ENCODE measurements around the gene BCDIN3D. TPM values are rescaled to one million over a fixed set of nuclear protein-coding genes. Genes with fewer than 3 reads are reported as not detected.

The BCDIN3D gene
- total RNA-seq, 1 experiment from 2014 or later: 4.5 TPM

DNA sequence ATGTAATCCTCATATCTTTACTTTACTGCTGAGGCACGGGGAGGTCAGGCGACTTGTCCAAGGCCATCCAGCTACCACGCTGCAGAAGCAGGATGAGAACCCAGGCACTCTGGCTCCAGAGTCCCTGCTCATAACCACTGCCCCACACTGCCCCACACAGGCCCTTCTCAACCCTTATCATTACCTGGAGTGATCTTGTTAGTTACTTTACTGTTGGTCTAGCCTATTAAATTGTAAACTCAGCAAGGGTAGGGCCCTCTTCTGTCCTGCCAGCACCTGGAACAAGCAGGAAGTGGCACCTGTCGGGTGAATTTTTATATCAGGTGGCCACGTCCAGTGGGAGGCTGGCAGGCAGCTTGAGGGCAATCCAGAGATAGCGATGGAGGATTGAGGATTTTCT lies 48.6 kb upstream of the BCDIN3D start:
- H3K4me3 ChIP-seq (ENCODE audit: low read length): no peak overlapping the region
- TF ChIP-seq EZH2phosphoT487 (IDR thresholded peaks at IDR 0.05; ENCODE audit: borderline replicate concordance, low read length): no peak
- no peak for TF ChIP-seq CTCF (conservative IDR thresholded peaks at IDR 0.05; ENCODE audit: low read depth, low read length)
- TF ChIP-seq EZH2 (IDR thresholded peaks at IDR 0.05; ENCODE audit: low read length, unreplicated experiment): no peak
- intact Hi-C loops (cut with micrococcal nuclease): no loop called here
- H3K9me3 ChIP-seq (ENCODE audit: low read length): no peaks in the 10 kb centered on the region
- CTCF ChIA-PET: interaction anchor here (0.6 kb wide), 1 partner anchor 8 kb away, joined by 3 read pairs; no protein-coding TSS in a partner anchor
- no peaks in the 10 kb centered on the region for H4K20me1 ChIP-seq (ENCODE audit: low read length)
- DNase-seq (no peak), ATAC-seq (no peak)
- no peaks in the 10 kb centered on the region for H3F3A ChIP-seq (ENCODE audit: low read length, unreplicated experiment)
- no peak overlapping the region for H2AFZ ChIP-seq (ENCODE audit: low read length)
- no peak overlapping the region for H3K9ac ChIP-seq (ENCODE audit: low read length)
- no peak overlapping the region for H3K4me2 ChIP-seq (ENCODE audit: low read length)
- H3K9me2 ChIP-seq (replicated peaks; ENCODE audit: low read length): no peaks in the 10 kb centered on the region
- H3K4me1 ChIP-seq (ENCODE audit: insufficient read depth, low read length): peaks cover 30% of the 10 kb centered on the region
- H3K36me3 ChIP-seq (ENCODE audit: low read depth, low read length): no peaks in the 10 kb centered on the region
- no peaks in the 10 kb centered on the region for H3K27me3 ChIP-seq (ENCODE audit: low read length)
- no TSS peak for BruUV-seq (replicated peaks)
- POLR2A ChIA-PET (ENCODE audit: unreplicated experiment): no interaction called here
- H3K27ac ChIP-seq (ENCODE audit: low read length): no peak overlapping the region
- no peaks in the 10 kb centered on the region for H3K79me2 ChIP-seq (ENCODE audit: low read length)

DNA sequence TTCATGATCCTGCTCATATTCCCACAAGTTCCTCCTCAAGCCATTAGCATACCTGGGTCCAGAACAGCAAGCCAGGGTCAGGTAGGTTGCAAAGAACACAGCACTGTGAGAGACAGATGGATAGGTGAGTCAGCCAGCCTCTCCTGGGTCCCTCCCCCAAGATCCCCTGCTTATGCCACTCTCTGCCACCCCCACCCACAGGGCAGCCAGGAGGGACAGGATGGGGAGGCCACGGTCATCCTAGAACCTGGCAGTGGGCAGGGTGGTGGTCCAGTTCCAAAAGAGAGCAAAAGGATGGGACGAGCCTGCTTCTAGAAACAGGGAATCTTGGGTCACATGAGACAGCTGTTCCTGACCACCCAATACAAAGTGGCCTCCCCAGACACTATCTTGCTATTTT lies 48.1 kb upstream of the BCDIN3D start:
- ATAC-seq: no peak
- TF ChIP-seq EZH2 (IDR thresholded peaks at IDR 0.05; ENCODE audit: low read length, unreplicated experiment) (no peak), CTCF (conservative IDR thresholded peaks at IDR 0.05; ENCODE audit: low read depth, low read length) (no peak), EZH2phosphoT487 (IDR thresholded peaks at IDR 0.05; ENCODE audit: borderline replicate concordance, low read length) (no peak)
- DNase-seq: no peak
- Histone ChIP-seq H3F3A (ENCODE audit: low read length, unreplicated experiment) (no peaks in the 10 kb centered on the region), H3K4me3 (ENCODE audit: low read length) (no peak overlapping the region), H3K9me3 (ENCODE audit: low read length) (no peaks in the 10 kb centered on the region), H3K4me2 (ENCODE audit: low read length) (no peak overlapping the region), H3K4me1 (ENCODE audit: insufficient read depth, low read length) (peaks cover 30% of the 10 kb centered on the region), H3K79me2 (ENCODE audit: low read length) (no peaks in the 10 kb centered on the region), H3K27me3 (ENCODE audit: low read length) (no peaks in the 10 kb centered on the region), H3K27ac (ENCODE audit: low read length) (no peak overlapping the region), H4K20me1 (ENCODE audit: low read length) (no peaks in the 10 kb centered on the region), H3K36me3 (ENCODE audit: low read depth, low read length) (no peaks in the 10 kb centered on the region), H2AFZ (ENCODE audit: low read length) (no peak overlapping the region), H3K9me2 (replicated peaks; ENCODE audit: low read length) (no peaks in the 10 kb centered on the region), H3K9ac (ENCODE audit: low read length) (no peak overlapping the region)
- POLR2A ChIA-PET (ENCODE audit: unreplicated experiment): no interaction called here
- intact Hi-C loops (cut with micrococcal nuclease): no loop called here
- CTCF ChIA-PET: no interaction called here
- no TSS peak for BruUV-seq (replicated peaks)

- no peaks in the 10 kb centered on the region for H3K9me2 ChIP-seq (replicated peaks; ENCODE audit: low read length)
- CTCF ChIA-PET: no interaction called here
- no peak overlapping the region for H3K27ac ChIP-seq (ENCODE audit: low read length)
- no peak overlapping the region for H3K9ac ChIP-seq (ENCODE audit: low read length)
- no peaks in the 10 kb centered on the region for H3K27me3 ChIP-seq (ENCODE audit: low read length)
- H4K20me1 ChIP-seq (ENCODE audit: low read length): no peaks in the 10 kb centered on the region
- H3F3A ChIP-seq (ENCODE audit: low read length, unreplicated experiment): no peaks in the 10 kb centered on the region
- H3K79me2 ChIP-seq (ENCODE audit: low read length): no peaks in the 10 kb centered on the region
- DNase-seq (no peak), ATAC-seq (no peak)
- no peaks in the 10 kb centered on the region for H3K9me3 ChIP-seq (ENCODE audit: low read length)
- TF ChIP-seq EZH2 (IDR thresholded peaks at IDR 0.05; ENCODE audit: low read length, unreplicated experiment) (no peak), CTCF (conservative IDR thresholded peaks at IDR 0.05; ENCODE audit: low read depth, low read length) (no peak), EZH2phosphoT487 (IDR thresholded peaks at IDR 0.05; ENCODE audit: borderline replicate concordance, low read length) (no peak)
- H3K36me3 ChIP-seq (ENCODE audit: low read depth, low read length): no peaks in the 10 kb centered on the region
- POLR2A ChIA-PET (ENCODE audit: unreplicated experiment): no interaction called here
- no TSS peak for BruUV-seq (replicated peaks)
- no peak overlapping the region for H3K4me3 ChIP-seq (ENCODE audit: low read length)
- intact Hi-C loops (cut with micrococcal nuclease): no loop called here
- H3K4me1 ChIP-seq (ENCODE audit: insufficient read depth, low read length): peaks cover 29% of the 10 kb centered on the region
- no peak overlapping the region for H3K4me2 ChIP-seq (ENCODE audit: low read length)
- no peak overlapping the region for H2AFZ ChIP-seq (ENCODE audit: low read length)
These were observed 47.2 kb upstream of the BCDIN3D start for GRCh38 chr12:49890096-49890461.
